Measurements from ENCODE around the gene NLRP9.
"Not testable (repeated sequence)": the region's sequence is repeated elsewhere in the genome, so short reads cannot be mapped to it uniquely, and the experiment has no call there.

Gene NLRP9

DNA sequence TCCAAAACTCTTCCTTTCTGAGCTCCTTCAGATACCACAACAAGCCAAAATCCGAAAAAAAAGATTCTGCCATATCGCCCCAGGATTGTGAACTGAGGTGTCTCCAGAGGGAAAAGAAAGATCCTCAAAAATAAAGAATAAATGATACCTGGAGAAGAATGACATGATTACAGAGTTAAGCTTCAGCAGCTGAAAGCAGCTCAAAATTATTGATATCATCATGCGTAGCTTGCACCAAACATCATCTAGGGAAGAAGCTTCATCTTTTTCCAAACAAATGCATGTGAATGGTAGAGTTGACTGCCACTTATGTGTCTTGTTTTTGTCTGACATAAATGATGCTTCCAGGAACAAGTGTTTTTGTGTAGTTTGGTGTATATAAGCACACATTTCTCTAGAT, at the start of gene NLRP9:
Gene NLRP9 (minus strand): TSS at position 101 of the 400 bp plus-strand sequence. CDS start 28 bp downstream, at position 73.
- Histone ChIP-seq H3K4me3 (ENCODE audit: low read depth in 1 of 5, low read length in 5 of 5) (no peak within 1 kb of the TSS), H3K36me3 (ENCODE audit: control insufficient read depth in 5 of 5, insufficient read depth in 5 of 5, low read length in 5 of 5) (no peaks in the 10 kb centered on the region), H3K9ac (ENCODE audit: low read length in 5 of 5) (no peak within 1 kb of the TSS), H3K27ac (ENCODE audit: low read depth, low read length) (no peak within 1 kb of the TSS), H3K27me3 (ENCODE audit: control insufficient read depth in 5 of 5, insufficient read depth in 4 of 5, low read length in 5 of 5) (peaks cover 0 to 3% (median 0%) of the 10 kb centered on the region in 5 donors), H3K4me1 (ENCODE audit: control insufficient read depth in 5 of 5, insufficient read depth in 5 of 5, low read length in 5 of 5) (no peaks in the 10 kb centered on the region), H3K9me3 (ENCODE audit: control insufficient read depth in 5 of 5, low read length in 5 of 5) (no peaks in the 10 kb centered on the region)

DNA sequence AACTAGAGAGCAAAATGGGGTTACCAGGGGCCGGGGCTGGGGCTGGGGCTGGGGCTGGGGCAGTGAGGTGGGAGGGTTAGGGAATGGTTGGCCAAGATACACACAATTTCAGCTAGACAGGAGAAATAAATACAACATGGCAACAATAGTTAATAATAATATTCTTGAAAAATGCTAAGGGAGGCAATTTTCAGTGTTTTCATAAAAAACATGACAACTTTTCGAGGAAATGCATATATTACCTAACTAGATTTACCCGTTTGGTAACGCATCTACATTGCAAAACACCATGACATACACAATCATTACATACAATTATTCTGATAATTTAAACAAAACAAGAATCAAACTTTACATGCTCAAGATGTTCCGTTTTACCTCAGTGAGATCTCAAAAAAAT, 42.9 kb upstream of the NLRP9 start:
- Histone ChIP-seq H3K27me3 (ENCODE audit: control insufficient read depth in 5 of 5, insufficient read depth in 4 of 5, low read length in 5 of 5) (peaks cover 6 to 12% (median 8%) of the 10 kb centered on the region in 5 donors), H3K36me3 (ENCODE audit: control insufficient read depth in 5 of 5, insufficient read depth in 5 of 5, low read length in 5 of 5) (no peaks in the 10 kb centered on the region), H3K4me1 (ENCODE audit: control insufficient read depth in 5 of 5, insufficient read depth in 5 of 5, low read length in 5 of 5) (no peaks in the 10 kb centered on the region), H3K9ac (ENCODE audit: low read length in 5 of 5) (no peak overlapping the region), H3K4me3 (ENCODE audit: low read depth in 1 of 5, low read length in 5 of 5) (no peak overlapping the region), H3K27ac (ENCODE audit: low read depth, low read length) (no peak overlapping the region), H3K9me3 (ENCODE audit: control insufficient read depth in 5 of 5, low read length in 5 of 5) (no peaks in the 10 kb centered on the region)

DNA sequence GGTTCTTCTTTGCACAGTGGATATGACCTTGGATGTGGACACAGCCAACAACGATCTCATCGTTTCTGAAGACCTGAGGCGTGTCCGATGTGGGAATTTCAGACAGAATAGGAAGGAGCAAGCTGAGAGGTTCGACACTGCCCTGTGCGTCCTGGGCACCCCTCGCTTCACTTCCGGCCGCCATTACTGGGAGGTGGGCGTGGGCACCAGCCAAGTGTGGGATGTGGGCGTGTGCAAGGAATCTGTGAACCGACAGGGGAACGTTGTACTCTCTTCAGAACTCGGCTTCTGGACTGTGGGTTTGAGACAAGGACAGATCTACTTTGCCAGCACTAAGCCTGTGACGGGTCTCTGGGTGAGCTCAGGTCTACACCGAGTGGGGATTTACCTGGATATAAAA, 40.1 kb upstream of the NLRP9 start:
- H3K4me3 ChIP-seq (ENCODE audit: low read depth in 1 of 5, low read length in 5 of 5), result no peak overlapping the region
- no peaks in the 10 kb centered on the region for H3K4me1 ChIP-seq (ENCODE audit: control insufficient read depth in 5 of 5, insufficient read depth in 5 of 5, low read length in 5 of 5)
- H3K27ac ChIP-seq (ENCODE audit: low read depth, low read length), result no peak overlapping the region

DNA sequence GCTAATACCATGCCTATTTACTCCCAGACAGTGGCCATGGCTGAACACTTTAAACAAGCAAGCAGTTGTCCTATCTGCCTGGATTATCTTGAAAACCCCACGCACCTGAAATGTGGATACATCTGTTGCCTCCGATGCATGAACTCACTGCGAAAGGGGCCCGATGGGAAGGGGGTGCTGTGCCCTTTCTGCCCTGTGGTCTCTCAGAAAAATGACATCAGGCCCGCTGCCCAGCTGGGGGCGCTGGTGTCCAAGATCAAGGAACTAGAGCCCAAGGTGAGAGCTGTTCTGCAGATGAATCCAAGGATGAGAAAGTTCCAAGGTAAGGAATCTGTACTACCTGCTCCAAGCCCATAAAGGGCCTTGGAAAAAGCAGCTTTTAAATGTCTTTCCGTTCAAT, 39.3 kb upstream of the NLRP9 start:
- no peak overlapping the region for H3K9ac ChIP-seq (ENCODE audit: low read length in 5 of 5)
- no peaks in the 10 kb centered on the region for H3K36me3 ChIP-seq (ENCODE audit: control insufficient read depth in 5 of 5, insufficient read depth in 5 of 5, low read length in 5 of 5)
- no peaks in the 10 kb centered on the region for H3K9me3 ChIP-seq (ENCODE audit: control insufficient read depth in 5 of 5, low read length in 5 of 5)
- peaks cover 2 to 11% (median 8%) of the 10 kb centered on the region in 5 donors for H3K27me3 ChIP-seq (ENCODE audit: control insufficient read depth in 5 of 5, insufficient read depth in 4 of 5, low read length in 5 of 5)
- no peak overlapping the region for H3K4me3 ChIP-seq (ENCODE audit: low read depth in 1 of 5, low read length in 5 of 5)
- H3K4me1 ChIP-seq (ENCODE audit: control insufficient read depth in 5 of 5, insufficient read depth in 5 of 5, low read length in 5 of 5), result no peaks in the 10 kb centered on the region
- no peak overlapping the region for H3K27ac ChIP-seq (ENCODE audit: low read depth, low read length)

More for the DNA sequence above, 40.1 kb upstream of the NLRP9 start:
- no peaks in the 10 kb centered on the region for H3K9me3 ChIP-seq (ENCODE audit: control insufficient read depth in 5 of 5, low read length in 5 of 5)
- peaks cover 3 to 12% (median 9%) of the 10 kb centered on the region in 5 donors for H3K27me3 ChIP-seq (ENCODE audit: control insufficient read depth in 5 of 5, insufficient read depth in 4 of 5, low read length in 5 of 5)
- no peak overlapping the region for H3K9ac ChIP-seq (ENCODE audit: low read length in 5 of 5)
- no peaks in the 10 kb centered on the region for H3K36me3 ChIP-seq (ENCODE audit: control insufficient read depth in 5 of 5, insufficient read depth in 5 of 5, low read length in 5 of 5)

DNA sequence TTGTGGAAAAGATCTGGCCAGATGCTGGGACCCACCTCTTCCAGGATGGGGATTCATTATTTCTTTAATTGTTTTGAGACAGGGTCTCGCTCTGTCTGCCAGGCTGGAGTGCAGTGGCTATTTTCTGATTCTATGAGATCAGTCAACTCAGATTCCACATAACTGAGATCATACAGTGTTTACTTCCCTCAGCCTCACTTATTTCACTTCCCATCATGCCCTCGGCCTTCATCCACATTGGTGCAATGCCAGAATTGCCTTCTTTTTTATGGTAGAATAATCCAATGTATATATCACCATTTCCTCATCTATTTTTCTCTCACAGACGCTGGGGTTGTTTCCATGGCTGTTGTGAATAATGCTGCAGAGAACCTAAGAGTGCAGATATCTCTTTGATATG, 31.4 kb upstream of the NLRP9 start:
- not testable (repeated sequence) for H3K27me3 ChIP-seq (ENCODE audit: control insufficient read depth in 5 of 5, insufficient read depth in 4 of 5, low read length in 5 of 5); H3K36me3 ChIP-seq (ENCODE audit: control insufficient read depth in 5 of 5, insufficient read depth in 5 of 5, low read length in 5 of 5); H3K4me1 ChIP-seq (ENCODE audit: control insufficient read depth in 5 of 5, insufficient read depth in 5 of 5, low read length in 5 of 5); H3K27ac ChIP-seq (ENCODE audit: low read depth, low read length); H3K4me3 ChIP-seq (ENCODE audit: low read depth in 1 of 5, low read length in 5 of 5); H3K9ac ChIP-seq (ENCODE audit: low read length in 5 of 5); H3K9me3 ChIP-seq (ENCODE audit: control insufficient read depth in 5 of 5, low read length in 5 of 5)

DNA sequence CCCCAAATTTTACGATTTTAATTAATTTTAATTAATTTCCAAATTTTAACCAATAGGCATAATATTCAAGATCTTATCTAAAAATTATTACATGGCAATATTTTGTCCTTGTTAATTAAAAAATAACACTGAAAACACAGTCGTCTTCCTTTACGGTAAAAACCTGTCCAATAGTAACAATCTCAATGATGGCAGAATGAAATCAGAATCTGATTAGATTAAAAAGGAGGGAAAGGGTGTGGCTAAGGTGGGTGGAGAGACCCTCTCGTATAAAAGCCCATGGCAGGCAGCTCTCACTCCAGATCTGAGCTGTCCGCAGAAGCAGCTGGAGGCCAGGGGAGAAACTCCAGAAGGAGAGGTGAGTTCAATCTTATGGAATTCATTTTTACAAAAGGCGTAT, 30.6 kb upstream of the NLRP9 start, which contains the start of gene RFPL4AL1:
Gene RFPL4AL1 (plus strand): TSS at position 301 of the 400 bp plus-strand sequence. CDS start 2,687 bp downstream, outside the sequence.
- H3K4me1 ChIP-seq (ENCODE audit: control insufficient read depth in 5 of 5, insufficient read depth in 5 of 5, low read length in 5 of 5); H3K9me3 ChIP-seq (ENCODE audit: control insufficient read depth in 5 of 5, low read length in 5 of 5); H3K27me3 ChIP-seq (ENCODE audit: control insufficient read depth in 5 of 5, insufficient read depth in 4 of 5, low read length in 5 of 5); H3K27ac ChIP-seq (ENCODE audit: low read depth, low read length); H3K4me3 ChIP-seq (ENCODE audit: low read depth in 1 of 5, low read length in 5 of 5); H3K9ac ChIP-seq (ENCODE audit: low read length in 5 of 5); H3K36me3 ChIP-seq (ENCODE audit: control insufficient read depth in 5 of 5, insufficient read depth in 5 of 5, low read length in 5 of 5): not testable (repeated sequence)

DNA sequence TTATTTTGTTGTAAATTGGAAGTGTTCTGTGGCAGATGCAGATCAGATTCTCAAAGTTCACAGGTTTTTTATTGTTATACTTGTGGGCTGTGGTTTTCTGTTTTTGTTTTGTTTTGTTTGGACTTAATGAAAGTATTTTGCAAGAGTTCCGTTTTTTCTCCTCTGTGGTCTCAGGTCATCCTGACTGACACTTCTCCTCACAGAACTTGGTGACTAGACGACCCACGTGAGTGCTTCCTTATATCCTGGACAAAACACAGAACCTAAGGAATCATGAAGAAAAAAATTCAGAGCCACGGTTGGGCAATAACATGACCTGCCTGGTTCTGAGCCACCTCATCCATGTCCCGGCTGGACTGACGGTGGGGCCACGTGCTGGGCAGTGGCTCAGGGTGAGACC, 28.3 kb upstream of the NLRP9 start:
- H3K9ac ChIP-seq (ENCODE audit: low read length in 5 of 5), result no peak overlapping the region
- H3K9me3 ChIP-seq (ENCODE audit: control insufficient read depth in 5 of 5, low read length in 5 of 5), result no peaks in the 10 kb centered on the region
- H3K27me3 ChIP-seq (ENCODE audit: control insufficient read depth in 5 of 5, insufficient read depth in 4 of 5, low read length in 5 of 5), result peaks cover 0 to 3% (median 0%) of the 10 kb centered on the region in 5 donors
- H3K36me3 ChIP-seq (ENCODE audit: control insufficient read depth in 5 of 5, insufficient read depth in 5 of 5, low read length in 5 of 5), result no peaks in the 10 kb centered on the region
- H3K4me3 ChIP-seq (ENCODE audit: low read depth in 1 of 5, low read length in 5 of 5), result no peak overlapping the region
- H3K4me1 ChIP-seq (ENCODE audit: control insufficient read depth in 5 of 5, insufficient read depth in 5 of 5, low read length in 5 of 5), result no peaks in the 10 kb centered on the region
- no peak overlapping the region for H3K27ac ChIP-seq (ENCODE audit: low read depth, low read length)

DNA sequence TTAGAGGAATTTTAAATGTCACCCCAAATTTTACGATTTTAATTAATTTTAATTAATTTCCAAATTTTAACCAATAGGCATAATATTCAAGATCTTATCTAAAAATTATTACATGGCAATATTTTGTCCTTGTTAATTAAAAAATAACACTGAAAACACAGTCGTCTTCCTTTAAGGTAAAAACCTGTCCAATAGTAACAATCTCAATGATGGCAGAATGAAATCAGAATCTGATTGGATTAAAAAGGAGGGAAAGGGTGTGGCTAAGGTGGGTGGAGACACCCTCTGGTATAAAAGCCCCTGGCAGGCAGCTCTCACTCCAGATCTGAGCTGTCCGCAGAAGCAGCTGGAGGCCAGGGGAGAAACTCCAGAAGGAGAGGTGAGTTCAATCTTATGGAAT, 20.6 kb upstream of the NLRP9 start, which contains the start of gene RFPL4A:
Gene RFPL4A (plus strand): TSS at position 301 of the 400 bp plus-strand sequence. CDS start 2,704 bp downstream, outside the sequence.
- not testable (repeated sequence) for H3K4me1 ChIP-seq (ENCODE audit: control insufficient read depth in 5 of 5, insufficient read depth in 5 of 5, low read length in 5 of 5); H3K9me3 ChIP-seq (ENCODE audit: control insufficient read depth in 5 of 5, low read length in 5 of 5); H3K9ac ChIP-seq (ENCODE audit: low read length in 5 of 5); H3K27me3 ChIP-seq (ENCODE audit: control insufficient read depth in 5 of 5, insufficient read depth in 4 of 5, low read length in 5 of 5); H3K4me3 ChIP-seq (ENCODE audit: low read depth in 1 of 5, low read length in 5 of 5); H3K27ac ChIP-seq (ENCODE audit: low read depth, low read length); H3K36me3 ChIP-seq (ENCODE audit: control insufficient read depth in 5 of 5, insufficient read depth in 5 of 5, low read length in 5 of 5)

DNA sequence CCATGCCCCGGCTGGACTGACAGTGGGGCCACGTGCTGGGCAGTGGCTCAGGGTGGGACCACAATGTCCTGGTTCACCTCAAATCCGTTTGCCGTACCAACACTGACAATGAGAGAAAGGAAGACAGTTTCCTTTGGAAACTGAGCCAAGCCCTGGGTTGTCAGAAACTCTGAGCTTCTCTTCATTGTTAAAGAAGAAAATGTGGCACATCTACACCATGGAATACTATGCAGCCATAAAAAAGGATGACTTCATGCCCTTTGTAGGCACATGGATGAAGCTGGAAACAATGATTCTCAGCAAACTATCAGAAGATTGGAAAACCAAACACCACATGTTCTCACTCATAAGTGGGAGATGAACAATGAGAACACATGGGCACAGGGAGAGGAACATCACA, 18.6 kb upstream of the NLRP9 start:
- not testable (repeated sequence) for H3K9ac ChIP-seq (ENCODE audit: low read length in 5 of 5); H3K27ac ChIP-seq (ENCODE audit: low read depth, low read length); H3K4me1 ChIP-seq (ENCODE audit: control insufficient read depth in 5 of 5, insufficient read depth in 5 of 5, low read length in 5 of 5); H3K36me3 ChIP-seq (ENCODE audit: control insufficient read depth in 5 of 5, insufficient read depth in 5 of 5, low read length in 5 of 5); H3K27me3 ChIP-seq (ENCODE audit: control insufficient read depth in 5 of 5, insufficient read depth in 4 of 5, low read length in 5 of 5); H3K9me3 ChIP-seq (ENCODE audit: control insufficient read depth in 5 of 5, low read length in 5 of 5); H3K4me3 ChIP-seq (ENCODE audit: low read depth in 1 of 5, low read length in 5 of 5)

DNA sequence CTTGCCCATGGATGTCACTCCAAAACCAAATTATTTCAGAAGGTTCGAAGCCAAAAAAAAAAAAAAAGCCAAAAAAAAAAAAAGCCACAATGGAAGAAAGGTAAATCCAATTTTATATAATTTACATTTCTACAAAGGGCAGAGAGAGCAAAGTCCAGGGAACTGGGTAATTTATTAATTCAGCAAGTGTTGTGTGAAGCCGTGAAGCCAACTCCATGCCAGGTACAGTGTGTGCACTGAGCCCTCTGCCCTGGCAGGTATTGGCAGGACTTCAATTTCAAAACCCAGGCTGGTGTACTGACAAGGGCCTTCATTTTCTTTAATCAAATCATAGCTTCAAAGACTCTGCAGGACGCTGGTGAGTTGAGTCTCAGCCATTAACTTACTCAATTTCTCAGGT, 15.2 kb upstream of the NLRP9 start:
- H3K27ac ChIP-seq (ENCODE audit: low read depth, low read length), result no peak overlapping the region
- H3K9me3 ChIP-seq (ENCODE audit: control insufficient read depth in 5 of 5, low read length in 5 of 5), result peaks cover 0 to 2% (median 0%) of the 10 kb centered on the region in 5 donors
- H3K4me1 ChIP-seq (ENCODE audit: control insufficient read depth in 5 of 5, insufficient read depth in 5 of 5, low read length in 5 of 5), result peaks cover 0 to 2% (median 0%) of the 10 kb centered on the region in 5 donors
- H3K36me3 ChIP-seq (ENCODE audit: control insufficient read depth in 5 of 5, insufficient read depth in 5 of 5, low read length in 5 of 5), result no peaks in the 10 kb centered on the region
- H3K27me3 ChIP-seq (ENCODE audit: control insufficient read depth in 5 of 5, insufficient read depth in 4 of 5, low read length in 5 of 5), result peaks cover 0 to 5% (median 0%) of the 10 kb centered on the region in 5 donors
- H3K4me3 ChIP-seq (ENCODE audit: low read depth in 1 of 5, low read length in 5 of 5), result no peak overlapping the region
- no peak overlapping the region for H3K9ac ChIP-seq (ENCODE audit: low read length in 5 of 5)

DNA sequence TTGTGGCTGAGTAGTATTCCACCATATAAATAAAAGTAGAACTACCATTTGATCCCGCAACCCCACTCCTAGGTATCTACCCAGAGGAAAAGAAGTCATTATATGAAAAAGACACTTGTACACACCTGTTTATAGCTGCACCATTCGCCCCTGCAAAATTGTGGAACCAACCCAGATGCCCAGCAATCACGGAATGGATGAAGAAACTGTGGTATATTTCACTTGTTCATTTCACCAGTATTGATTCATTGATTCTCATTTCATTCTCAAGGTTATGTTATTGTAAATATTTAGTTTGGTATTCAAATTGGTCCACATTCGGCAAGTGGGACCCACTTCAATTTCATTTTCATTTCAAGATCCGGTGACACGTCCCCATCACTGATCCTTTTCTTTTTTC, 12.5 kb upstream of the NLRP9 start:
- peaks cover 0 to 2% (median 0%) of the 10 kb centered on the region in 5 donors for H3K9me3 ChIP-seq (ENCODE audit: control insufficient read depth in 5 of 5, low read length in 5 of 5)
- H3K27me3 ChIP-seq (ENCODE audit: control insufficient read depth in 5 of 5, insufficient read depth in 4 of 5, low read length in 5 of 5), result peaks cover 0 to 5% (median 0%) of the 10 kb centered on the region in 5 donors
- no peak overlapping the region for H3K27ac ChIP-seq (ENCODE audit: low read depth, low read length)
- no peaks in the 10 kb centered on the region for H3K36me3 ChIP-seq (ENCODE audit: control insufficient read depth in 5 of 5, insufficient read depth in 5 of 5, low read length in 5 of 5)
- H3K9ac ChIP-seq (ENCODE audit: low read length in 5 of 5), result no peak overlapping the region
- no peak overlapping the region for H3K4me3 ChIP-seq (ENCODE audit: low read depth in 1 of 5, low read length in 5 of 5)
- peaks cover 0 to 2% (median 0%) of the 10 kb centered on the region in 5 donors for H3K4me1 ChIP-seq (ENCODE audit: control insufficient read depth in 5 of 5, insufficient read depth in 5 of 5, low read length in 5 of 5)

Data from subcutaneous abdominal adipose tissue (tissue), 5 donors.